HG02840 (cell line): Measurements from ENCODE around the gene CPE.

ENCODE experiments used
- ATAC-seq: cut with Tn5 transposase; IDR thresholded peaks from one replicate; pipeline ENCODE4 v1.9.1; 2021; ENCODE audit warnings: mild to moderate bottlenecking, moderate library complexity, moderate number of reproducible peaks; ENCODE audit not compliant: unreplicated experiment, low FRiP score

Gene CPE

DNA sequence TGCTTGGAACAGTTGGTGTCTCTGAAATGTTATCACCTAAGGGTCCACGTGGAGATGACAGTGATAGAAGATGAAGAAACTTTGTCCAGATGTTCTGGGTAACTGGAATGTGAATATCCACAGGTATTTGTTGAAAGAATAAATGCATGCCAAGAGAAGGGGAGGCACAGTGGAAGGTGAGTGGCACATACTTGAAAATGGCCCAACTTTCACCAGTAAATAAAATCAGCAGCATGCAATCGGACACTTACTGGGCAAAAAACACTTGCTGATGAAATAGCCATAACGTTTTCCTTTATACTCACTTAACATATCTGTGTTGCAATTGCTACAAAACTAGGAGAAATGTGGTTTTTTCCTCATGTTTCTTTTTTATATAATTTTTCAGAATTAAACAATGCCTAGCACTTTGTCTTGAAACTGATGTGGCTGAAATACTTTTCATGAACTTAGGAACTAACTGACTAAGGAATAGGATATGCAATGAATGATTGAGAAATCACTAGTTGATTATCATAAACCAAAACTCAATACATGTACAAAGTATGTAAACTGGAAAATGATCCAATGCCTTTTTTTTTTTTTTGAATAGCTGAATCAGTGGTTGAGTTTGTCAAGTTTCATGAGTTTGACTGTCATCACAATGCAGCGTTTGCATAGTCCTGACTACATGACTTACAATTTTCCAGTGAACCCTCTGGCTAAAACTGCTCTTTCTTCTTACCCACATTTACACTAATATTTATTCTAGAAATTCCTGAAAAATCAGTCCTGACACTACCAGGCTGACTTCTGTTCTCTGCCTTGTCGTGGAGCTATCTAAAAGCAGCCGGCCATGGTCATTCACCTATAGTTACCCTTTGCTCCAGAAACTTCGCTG lies 127.4 kb downstream of the CPE start:
- ATAC-seq: no peak

DNA sequence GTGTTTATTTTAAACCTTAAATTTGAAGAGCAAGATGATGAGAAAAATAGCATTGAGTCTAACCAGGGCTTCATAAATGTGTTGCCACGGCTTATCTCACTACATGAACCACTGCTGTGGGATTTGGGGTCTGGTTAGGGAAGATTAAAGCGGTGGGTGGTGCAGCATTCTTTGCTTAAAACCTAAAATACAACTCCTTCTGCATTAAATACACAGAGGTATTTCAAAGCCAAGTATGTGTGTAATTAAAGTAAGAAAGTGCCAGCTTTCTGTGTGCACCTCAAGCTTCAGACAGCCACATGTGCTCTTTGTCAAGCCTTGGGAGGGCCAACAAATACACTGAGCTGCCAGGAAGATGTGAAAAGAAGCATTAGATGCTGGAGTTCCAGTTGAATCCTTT lies 128.0 kb downstream of the CPE start:
- ATAC-seq: no peak

DNA sequence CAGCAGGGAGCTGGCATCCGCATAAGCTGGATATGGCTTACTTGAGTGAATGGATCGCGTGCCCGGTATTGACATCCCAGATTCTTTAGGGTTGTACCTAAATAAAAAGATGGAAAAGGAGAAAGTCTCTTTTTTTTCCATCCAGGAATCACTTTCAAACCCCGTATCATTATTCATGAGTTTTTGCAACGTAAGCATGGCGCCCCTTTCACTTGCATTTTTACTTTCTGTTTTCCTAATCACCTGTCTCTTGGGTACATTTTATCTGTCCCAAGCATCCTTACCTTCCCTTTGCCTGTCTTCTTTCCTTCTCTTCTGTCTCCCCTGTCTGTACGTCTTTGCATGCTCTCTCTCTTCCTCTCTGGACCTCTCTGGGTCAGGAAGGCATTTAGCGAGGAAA lies 128.6 kb downstream of the CPE start:
- ATAC-seq: no peak

- no peak for ATAC-seq
Observed at GRCh38 chr4:165508372-165509120, 129.7 kb downstream of the CPE start.

DNA sequence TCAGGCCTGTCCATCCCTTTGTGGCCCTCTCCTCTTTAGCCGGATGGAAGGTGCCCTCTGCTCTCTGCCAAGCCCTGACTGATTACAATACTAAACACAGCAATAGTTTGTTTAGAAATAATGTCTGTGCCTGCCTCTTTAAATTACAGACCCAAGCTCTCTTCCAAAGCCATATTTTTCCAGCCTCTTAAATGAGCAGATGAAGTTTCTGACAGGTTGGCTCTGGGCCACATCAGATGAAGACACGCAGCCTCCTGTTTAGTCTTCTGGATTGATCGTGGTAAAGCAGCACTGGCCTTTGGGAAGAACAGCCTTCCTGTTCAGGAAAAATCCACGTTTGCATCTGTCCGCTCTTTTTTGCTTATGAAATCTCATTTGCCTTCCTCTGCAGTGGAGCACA lies 133.6 kb downstream of the CPE start:
- no peak for ATAC-seq

- ATAC-seq: no peak
Observed at GRCh38 chr4:165514739-165515138, 135.9 kb downstream of the CPE start.

- ATAC-seq: no peak
Observed at GRCh38 chr4:165515201-165515600, 136.4 kb downstream of the CPE start.

DNA sequence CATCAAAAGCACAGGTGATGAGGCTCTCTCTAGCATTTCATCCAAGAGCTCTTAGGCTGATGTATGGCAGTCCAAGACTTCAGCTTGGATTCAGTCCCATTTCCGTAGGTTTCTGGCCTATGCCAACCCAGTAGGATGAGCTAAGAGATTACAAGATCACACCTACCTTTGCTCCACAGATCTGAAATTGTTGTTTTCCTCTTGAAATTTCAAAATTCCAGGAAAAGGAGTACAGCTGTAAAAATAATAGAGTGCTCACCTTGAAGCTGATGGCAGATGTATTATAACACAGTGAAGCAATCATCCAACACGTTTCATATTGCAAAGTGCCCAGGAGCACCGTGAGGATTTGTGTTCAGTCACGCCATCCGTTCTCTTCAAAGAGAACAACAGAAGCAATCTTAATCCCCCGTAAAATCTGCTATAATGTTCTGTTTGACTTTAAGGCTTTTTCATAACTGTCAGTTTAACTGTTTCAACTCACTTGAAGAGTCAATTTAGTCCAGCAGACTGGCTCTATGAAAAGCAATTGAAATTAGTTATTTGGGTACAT lies 137.5 kb downstream of the CPE start:
- no peak for ATAC-seq

GRCh38 chr4:165517216-165517615 lies 138.4 kb downstream of the CPE start:
- no peak for ATAC-seq

DNA sequence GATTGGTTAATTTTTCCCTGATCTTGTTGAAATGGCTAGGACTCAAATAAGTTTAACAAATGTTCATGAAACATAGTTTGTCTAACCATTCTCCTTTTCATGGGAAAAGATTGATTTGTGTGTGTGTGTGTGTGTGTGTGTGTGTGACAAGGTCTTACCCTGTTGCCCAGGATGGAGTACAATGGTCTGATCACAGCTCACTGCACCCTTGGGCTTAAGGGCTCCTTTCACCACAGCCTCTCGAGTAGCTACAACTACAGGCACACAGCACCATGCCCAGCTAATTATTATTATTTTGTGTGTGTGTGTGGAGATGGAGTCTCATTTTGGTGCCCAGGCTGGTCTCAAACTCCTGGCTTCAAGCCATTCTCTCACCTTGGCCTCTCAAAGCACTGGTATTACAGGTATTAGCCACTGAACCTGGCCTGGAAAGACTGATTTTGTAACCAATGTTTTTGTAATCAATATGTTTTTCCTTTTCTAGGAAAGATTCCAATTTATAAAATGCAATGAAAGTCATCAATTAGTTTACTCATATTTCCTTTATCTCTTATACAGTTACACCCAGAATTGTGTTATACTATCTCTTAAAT lies 139.3 kb downstream of the CPE start:
- ATAC-seq: no peak

GRCh38 chr4:165518686-165519085 lies 139.9 kb downstream of the CPE start:
- no peak for ATAC-seq

GRCh38 chr4:165519591-165519990 lies 140.8 kb downstream of the CPE start:
- no peak for ATAC-seq

DNA sequence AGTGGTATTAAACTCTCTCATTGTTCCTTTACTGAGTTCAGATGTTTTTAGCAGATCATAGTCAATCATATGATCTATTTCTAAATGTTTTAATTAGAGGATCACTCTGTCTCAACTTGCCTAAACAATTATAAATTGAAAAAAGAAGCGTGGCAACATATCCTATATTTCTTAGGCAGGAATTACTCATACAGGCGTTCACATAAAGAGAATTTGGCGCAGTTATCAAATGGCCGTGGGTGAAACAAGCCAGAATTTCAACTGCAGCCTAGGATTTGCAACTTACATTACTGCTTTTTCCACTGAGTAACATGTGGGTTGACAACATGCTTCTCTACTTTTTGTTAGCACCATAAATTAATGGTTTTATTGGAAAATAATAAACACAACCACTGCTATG lies 141.3 kb downstream of the CPE start:
- no peak for ATAC-seq

GRCh38 chr4:165522050-165522449 lies 143.2 kb downstream of the CPE start:
- no peak for ATAC-seq

DNA sequence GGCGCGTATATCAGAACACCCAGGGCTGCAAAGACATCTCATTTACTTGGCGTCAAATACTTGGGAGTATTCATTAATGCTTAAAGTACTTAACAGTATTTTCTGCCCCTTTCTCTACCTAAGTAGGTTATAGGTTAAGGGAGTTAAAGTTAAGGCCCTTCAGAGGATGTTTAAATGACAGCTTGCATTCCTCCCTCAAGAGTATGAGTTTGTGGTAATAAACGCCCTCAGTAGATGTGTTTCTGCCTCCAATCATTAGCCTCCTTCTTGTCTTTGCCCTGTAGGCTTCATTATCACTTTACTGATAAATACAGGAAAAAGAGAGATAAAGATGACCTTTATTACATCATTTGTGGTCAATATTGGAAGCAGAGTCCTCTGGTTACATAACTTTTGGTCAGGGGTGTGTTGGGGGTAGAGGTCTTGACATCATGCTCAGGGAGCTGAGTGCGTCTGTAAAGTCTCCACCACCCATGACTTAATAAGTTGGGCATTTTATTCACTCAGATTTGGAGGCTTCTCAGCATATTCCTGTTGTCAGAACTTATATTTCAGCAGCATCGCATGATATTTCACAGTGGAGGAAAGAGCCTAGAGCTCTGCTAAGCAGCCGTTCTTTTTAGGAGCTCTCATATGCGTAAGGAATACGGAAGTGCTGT lies 145.9 kb downstream of the CPE start:
- ATAC-seq: no peak

DNA sequence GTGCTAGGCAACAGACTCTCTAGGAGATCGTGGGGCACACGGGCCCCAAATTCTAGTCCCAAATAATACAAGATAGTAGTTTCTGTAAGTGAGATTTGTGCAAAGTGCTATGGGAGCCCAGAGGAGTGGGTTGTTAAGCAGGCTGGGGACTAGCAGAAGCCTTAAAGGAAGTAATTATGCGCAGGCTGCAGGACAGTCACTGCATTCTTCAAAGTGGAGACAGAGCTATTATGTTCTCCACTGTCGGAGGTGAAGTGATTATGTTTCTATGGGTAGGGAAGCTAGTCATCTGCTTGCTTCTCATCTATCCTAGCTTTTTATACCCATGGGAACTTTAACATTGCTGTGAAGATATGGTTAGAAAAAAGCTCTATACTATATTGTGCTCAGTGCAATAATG lies 154.2 kb downstream of the CPE start:
- no peak for ATAC-seq

DNA sequence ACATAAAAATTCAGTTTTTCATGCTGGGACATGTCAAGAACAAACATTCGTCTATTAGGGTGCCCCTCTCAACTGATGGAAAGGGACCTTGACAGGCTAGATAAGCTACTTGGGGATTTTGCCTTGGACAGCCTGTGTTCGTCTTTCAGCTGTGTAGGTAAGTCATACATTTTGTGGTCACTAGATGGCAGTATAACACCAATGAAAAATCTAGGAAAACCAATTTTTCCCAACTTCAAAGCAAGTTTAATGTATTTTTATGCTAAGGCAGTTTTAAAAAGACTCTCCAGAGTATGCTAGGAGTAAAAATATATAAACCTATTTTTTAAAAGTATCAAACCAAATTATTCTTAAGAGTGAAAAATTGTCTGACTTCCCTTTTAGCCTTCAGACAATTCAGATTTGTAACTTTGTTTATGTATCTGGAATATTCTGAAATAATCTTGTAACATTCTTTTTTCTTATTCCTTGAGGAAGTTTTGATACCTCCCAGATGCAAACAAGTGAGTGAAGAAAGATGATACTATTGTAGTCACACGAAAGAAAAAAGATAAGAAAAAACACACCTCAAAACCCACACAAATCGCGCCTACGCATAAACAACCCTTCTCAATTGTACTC lies 158.3 kb downstream of the CPE start:
- no peak for ATAC-seq

DNA sequence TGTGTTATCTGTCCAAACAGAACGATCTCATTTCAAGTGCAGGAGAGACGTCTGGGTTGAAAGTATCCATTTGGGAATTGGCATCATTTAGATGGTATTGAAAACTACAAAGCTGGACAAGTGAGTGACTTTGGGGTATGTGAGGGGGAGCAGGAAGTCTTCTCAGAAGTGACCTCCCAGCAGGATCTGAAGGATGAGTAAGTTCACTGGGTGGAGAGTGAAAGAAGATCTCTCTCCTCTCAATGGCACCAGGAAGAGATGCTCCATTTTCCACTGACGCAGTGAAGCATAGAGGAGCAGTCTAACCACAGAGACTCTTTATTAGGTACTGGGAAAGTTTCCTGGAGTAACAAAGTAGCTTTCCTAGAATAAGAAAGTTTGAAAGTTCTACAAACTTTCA lies 161.0 kb downstream of the CPE start:
- no peak for ATAC-seq

DNA sequence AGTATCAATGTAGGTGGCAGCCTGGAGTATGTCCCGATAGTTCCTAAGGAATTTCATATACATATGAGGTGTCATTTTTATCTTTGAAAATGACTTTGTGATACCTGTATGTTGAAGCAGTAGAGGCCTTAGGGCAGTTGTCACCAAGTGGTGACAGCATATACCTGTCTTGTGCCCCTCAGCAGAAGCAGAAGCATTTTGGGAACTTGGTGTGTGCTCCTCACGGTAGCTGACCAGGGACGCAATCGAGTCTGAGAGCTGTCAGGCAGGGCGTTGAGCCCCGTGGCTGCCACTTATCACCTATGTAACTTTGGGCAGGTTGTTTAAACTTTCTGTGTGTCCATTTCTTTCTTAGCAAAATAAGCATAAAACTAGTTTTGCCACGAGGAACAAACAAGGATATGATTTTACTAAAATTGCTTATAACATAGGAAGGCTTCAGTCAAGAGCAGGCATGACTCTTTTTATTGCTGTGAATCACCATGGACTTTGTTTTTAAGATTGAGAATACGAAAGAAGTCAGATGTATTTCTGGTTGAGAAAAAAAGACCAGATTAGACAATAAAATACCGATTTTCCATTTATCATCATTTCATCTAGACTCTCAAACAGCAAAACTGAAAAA lies 161.5 kb downstream of the CPE start:
- ATAC-seq: no peak
